Adrenal gland (tissue), 19 donors: ENCODE data around the gene CHMP4A. TPM values are rescaled to one million over a fixed set of nuclear protein-coding genes. Genes with fewer than 3 reads are reported as not detected.

Experiments
- DNase-seq, 7 donors: peaks; one replicate each; pipeline ENCODE4 v3.0.0-alpha.2; 2019 to 2020
- H3K27ac ChIP-seq, 5 donors: fragments of 200-600 bp; sonication (generic) in 4 of 5; 1 replicate in 3 of 5; 2 replicates in 2 of 5; pipeline versions ENCODE4 v1.5.1 to v1.8.0; 2016 to 2020; ENCODE audit warnings: mild to moderate bottlenecking in 1 of 5
- H3K27me3 ChIP-seq: fragments of 200-600 bp; 2 replicates; pipeline ENCODE4 v1.8.0; 2021
- H3K36me3 ChIP-seq, 2 donors: fragments of 200-600 bp; replicated peaks in 1 of 2; 1 replicate in 1 of 2; 2 replicates in 1 of 2; pipeline versions ENCODE4 v1.5.1 to v1.8.0; 2018 to 2022
- H3K4me1 ChIP-seq, 2 donors: fragments of 200-600 bp; replicated peaks in 1 of 2; 1 replicate in 1 of 2; 2 replicates in 1 of 2; pipeline versions ENCODE4 v1.5.1 to v1.8.0; 2018 to 2021
- H3K4me3 ChIP-seq, 4 donors: fragments of 200-600 bp; sonication (generic) in 3 of 4; one replicate each; pipeline ENCODE4 v1.5.1; 2016 to 2018
- H3K9me3 ChIP-seq, 3 donors: fragments of 200-600 bp; sonication (generic) in 1 of 3; replicated peaks in 1 of 3; 1 replicate in 2 of 3; 2 replicates in 1 of 3; pipeline versions ENCODE4 v1.5.1 to v1.8.0; 2016 to 2021
- CTCF ChIP-seq, 6 experiments: fragments of 450-650 bp in 4 of 6; fragments of 200-600 bp in 2 of 6; sonication (generic) in 1 of 6; IDR thresholded peaks; 1 replicate in 5 of 6; 2 replicates in 1 of 6; pipeline versions ENCODE4 v1.5.1 to v1.8.0; 2016 to 2021; ENCODE audit warnings: antibody characterized with exemption in 6 of 6, mild to moderate bottlenecking in 2 of 6, moderate library complexity in 1 of 6
- POLR2A ChIP-seq, 2 donors: fragments of 450-650 bp; IDR thresholded peaks; one replicate each; pipeline ENCODE4 v1.6.1; 2017; ENCODE audit warnings: antibody characterized with exemption in 2 of 2, mild to moderate bottlenecking in 2 of 2, moderate library complexity in 1 of 2
- WGBS, 4 donors: extraction: QIAGEN DNeasy Blood & Tissue Kit in 2 of 4; methylation state at CpG; one replicate each; pipeline versions ENCODE4 v1.1.5 to v1.1.7; 2013 to 2017; 5-methylcytosine and 5-hydroxymethylcytosine counted together
- intact Hi-C, 2 donors: fragments of 100-400 bp; cut with DNase I; formaldehyde crosslinking; loops; one replicate each; pipeline versions ENCODE4 v1.14.1 to v1.15.0; 2022 to 2023
- long read RNA-seq, 10 donors: library from polyadenylated mRNA in 3 of 10; unstranded in 2 of 10; stranded (forward) in 1 of 10; transcript quantifications; one replicate each; pipeline ENCODE4 v2.0.0 and lab custom pipeline, GENCODE V29; 2021 to 2026
- polyA plus RNA-seq, 3 donors: library from polyadenylated mRNA; stranded (reverse); fragments of 200-250 nt in 2 of 3; fragments of 350-450 nt in 1 of 3; fragmentation: Illumina TruSeq in 1 of 3; extraction: RNeasy Lipid Tissue Mini Kit (QIAGEN cat#74804) in 1 of 3; gene quantifications; one replicate each; pipeline ENCODE4 v1.2.3, GENCODE V29; 2013 to 2014
- total RNA-seq, 9 donors: library from RNA; depleted of rRNA in 4 of 9; stranded (reverse); fragments of >200 nt in 4 of 9; fragments of 120-200 nt in 1 of 9; fragmentation: NEBNext Ultra II Directional in 1 of 9; extraction: Animal tissue kit (Norgen Biotek cat#: 25700) in 1 of 9; gene quantifications; one replicate each; pipeline versions ENCODE4 v1.1.0 to v1.2.4, GENCODE V29; 2013 to 2023
- donor health status: healthy with polysubstance abuse.
- donor health status: Bipolar disorder and iron deficiency.
- donor health status: DM: yes; HTN: yes; CAD: no.
- donor health status: DM: no; HTN: no; CAD: no.
- donor health status: DM: no; HTN: no; CAD: no.
- donor health status: DM: yes; HTN: yes; CAD: no.

The CHMP4A gene, protein sequence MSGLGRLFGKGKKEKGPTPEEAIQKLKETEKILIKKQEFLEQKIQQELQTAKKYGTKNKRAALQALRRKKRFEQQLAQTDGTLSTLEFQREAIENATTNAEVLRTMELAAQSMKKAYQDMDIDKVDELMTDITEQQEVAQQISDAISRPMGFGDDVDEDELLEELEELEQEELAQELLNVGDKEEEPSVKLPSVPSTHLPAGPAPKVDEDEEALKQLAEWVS
- total RNA-seq = 10 to 100 TPM; 32.9 to 68.6 (median 56.5) TPM
- polyA plus RNA-seq = 100 to 1,000 TPM in 2 of 3 donors, 10 to 100 TPM in 1; 71.1 to 118 (median 104) TPM
- long read RNA-seq, donor 1, transcript CHMP4A-201 (6 exons, 1,393 nt) = major isoform, 22 of 22 reads
- long read RNA-seq, donor 1, partial matches to known transcripts = 0 of 22 reads
- long read RNA-seq, donor 1, other reads (novel, unspliced or antisense) = 0 of 22 reads
- long read RNA-seq, donor 2, transcript CHMP4A-201 (6 exons, 1,393 nt) = major isoform, 7 of 10 reads
- long read RNA-seq, donor 2, partial matches to known transcripts = 0 of 10 reads
- long read RNA-seq, donor 2, other reads (novel, unspliced or antisense) = 0 of 10 reads
- long read RNA-seq, donor 3, transcript CHMP4A-201 (6 exons, 1,393 nt) = major isoform, 17 of 18 reads
- long read RNA-seq, donor 3, partial matches to known transcripts = 0 of 18 reads
- long read RNA-seq, donor 3, other reads (novel, unspliced or antisense) = 0 of 18 reads
- long read RNA-seq, donor 4, transcript CHMP4A-201 (6 exons, 1,393 nt) = major isoform, 56 of 58 reads
- long read RNA-seq, donor 4, partial matches to known transcripts = 0 of 58 reads
- long read RNA-seq, donor 4, other reads (novel, unspliced or antisense) = 2 of 58 reads
- long read RNA-seq, donor 5, transcript CHMP4A-201 (6 exons, 1,393 nt) = major isoform, 85 of 99 reads
- long read RNA-seq, donor 5, partial matches to known transcripts = 2 of 99 reads
- long read RNA-seq, donor 5, other reads (novel, unspliced or antisense) = 10 of 99 reads
- long read RNA-seq, donor 6, transcript CHMP4A-201 (6 exons, 1,393 nt) = major isoform, 24 of 27 reads
- long read RNA-seq, donor 6, partial matches to known transcripts = 0 of 27 reads
- long read RNA-seq, donor 6, other reads (novel, unspliced or antisense) = 2 of 27 reads
- long read RNA-seq, donor 7, transcript CHMP4A-201 (6 exons, 1,393 nt) = major isoform, 8 of 10 reads
- long read RNA-seq, donor 7, partial matches to known transcripts = 0 of 10 reads
- long read RNA-seq, donor 7, other reads (novel, unspliced or antisense) = 0 of 10 reads
- long read RNA-seq, donor 8, transcript CHMP4A-201 (6 exons, 1,393 nt) = major isoform, 28 of 30 reads
- long read RNA-seq, donor 8, partial matches to known transcripts = 0 of 30 reads
- long read RNA-seq, donor 8, other reads (novel, unspliced or antisense) = 0 of 30 reads
- long read RNA-seq, donor 9, transcript CHMP4A-201 (6 exons, 1,393 nt) = major isoform, 14 of 14 reads
- long read RNA-seq, donor 9, partial matches to known transcripts = 0 of 14 reads
- long read RNA-seq, donor 9, other reads (novel, unspliced or antisense) = 0 of 14 reads
- long read RNA-seq, donor 10, transcript CHMP4A-201 (6 exons, 1,393 nt) = major isoform, 13 of 14 reads
- long read RNA-seq, donor 10, partial matches to known transcripts = 0 of 14 reads
- long read RNA-seq, donor 10, other reads (novel, unspliced or antisense) = 0 of 14 reads

GRCh38 chr14:24212924-24213865, at the start of gene CHMP4A:
TSS of gene CHMP4A (minus strand) at chr14:24213488. CDS start at chr14:24213439, 49 bp downstream.
- peaks cover 17 to 25% of the 10 kb centered on the region in 2 donors for H3K4me1 ChIP-seq
- intact Hi-C loops = no loop called here
- peak; percentile 95 to 98 for TF ChIP-seq POLR2A (IDR thresholded peaks at IDR 0.05)
- TF ChIP-seq CTCF (IDR thresholded peaks at IDR 0.05) = peak in 3 of 6 experiments; percentile 18 to 40 (median 35)
- peak within 1 kb of the TSS in 3 of 4 donors; percentile 35 to 67 (median 43) for H3K4me3 ChIP-seq
- no peaks in the 10 kb centered on the region for H3K9me3 ChIP-seq
- no peaks in the 10 kb centered on the region for H3K27me3 ChIP-seq
- peaks cover 0 to 38% of the 10 kb centered on the region in 2 donors for H3K36me3 ChIP-seq
- peak within 1 kb of the TSS; percentile 90 to 99 (median 97) for H3K27ac ChIP-seq
- DNase-seq = peak; percentile 94 to 99 (median 99)
- WGBS, 4 donors = 0 to 1% (median 1%) methylated on average over 36 to 53 of the region's 53 CpGs

DNA sequence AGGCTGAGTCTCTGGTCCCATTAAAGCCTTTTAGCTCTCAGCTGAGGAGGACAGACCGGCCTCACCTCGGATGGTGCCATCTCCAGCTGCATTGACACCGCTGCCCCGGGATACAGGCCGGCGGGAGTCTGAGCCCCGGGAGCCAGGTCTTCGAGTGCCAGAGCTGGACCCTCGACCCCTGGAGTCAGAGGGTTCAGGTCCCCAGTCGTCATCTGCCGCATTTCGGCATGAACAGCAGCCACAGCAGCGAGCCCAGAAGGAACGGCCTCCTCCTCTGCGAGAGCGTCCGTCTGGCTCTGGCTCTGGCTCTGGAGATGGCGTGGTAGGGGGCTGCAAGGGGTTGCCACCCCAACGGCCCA, 48.7 kb upstream of the CHMP4A start:
- intact Hi-C loops = no loop called here
- Histone ChIP-seq H3K4me1 (no peaks in the 10 kb centered on the region), H3K27me3 (no peaks in the 10 kb centered on the region), H3K27ac (no peak overlapping the region), H3K36me3 (peaks cover 0 to 9% of the 10 kb centered on the region in 2 donors), H3K9me3 (no peaks in the 10 kb centered on the region), H3K4me3 (no peak overlapping the region)
- no peak for DNase-seq
- TF ChIP-seq POLR2A (IDR thresholded peaks at IDR 0.05) (no peak), CTCF (IDR thresholded peaks at IDR 0.05) (no peak)
- WGBS, 4 donors = 91 to 97% (median 93%) methylated on average over 6 to 19 of the region's 19 CpGs; no CpG with 5 or more reads in 1 of the 4 donors

DNA sequence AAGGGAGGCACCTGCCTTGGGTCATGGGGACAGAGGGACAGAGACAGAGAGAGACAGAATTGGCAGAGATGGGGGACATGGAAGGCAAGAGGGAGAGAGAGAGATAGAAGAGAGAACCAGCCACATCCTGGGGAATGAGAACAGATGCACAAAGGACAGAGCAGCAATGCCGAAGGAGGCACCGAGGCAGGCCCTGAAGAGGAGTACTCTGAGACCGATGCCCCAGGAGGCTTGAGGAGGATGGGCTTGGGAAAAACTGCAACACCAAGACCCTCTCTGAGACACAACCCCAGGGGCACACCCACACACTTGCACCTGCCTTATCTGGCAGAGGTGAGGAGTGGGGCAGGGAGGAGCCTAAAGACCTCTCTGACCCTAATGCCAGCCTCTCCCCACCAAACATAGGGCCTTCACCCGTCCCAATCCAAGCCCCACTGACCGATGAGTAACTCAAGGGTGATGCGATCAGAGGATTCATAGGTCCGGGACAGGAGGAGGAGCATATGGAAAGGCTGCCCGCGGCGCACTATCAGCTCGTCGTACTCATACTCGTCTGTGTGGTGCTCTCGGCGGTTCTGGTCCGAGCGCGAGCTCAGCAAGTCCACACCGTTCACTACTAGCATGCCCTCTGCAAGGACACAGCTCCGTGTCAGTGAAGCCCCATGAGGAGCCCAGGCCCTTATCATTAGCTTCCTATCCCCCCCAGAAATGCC, 48.1 kb upstream of the CHMP4A start:
- Histone ChIP-seq H3K9me3 (no peaks in the 10 kb centered on the region), H3K4me3 (no peak overlapping the region), H3K27me3 (no peaks in the 10 kb centered on the region), H3K4me1 (no peaks in the 10 kb centered on the region), H3K27ac (no peak overlapping the region), H3K36me3 (peaks cover 0 to 3% of the 10 kb centered on the region in 2 donors)
- no peak for DNase-seq
- intact Hi-C loops = no loop called here
- 88 to 93% (median 90%) methylated on average over 19 to 20 of the region's 20 CpGs for WGBS, 4 donors
- no peak for TF ChIP-seq POLR2A (IDR thresholded peaks at IDR 0.05)
- no peak for TF ChIP-seq CTCF (IDR thresholded peaks at IDR 0.05)
